IMR-90 (cell line): ENCODE data around the gene TP73.

Experiments
- BHLHE40 ChIP-seq: fragments of 150-350 bp; IDR thresholded peaks from 2 replicates; pipeline ENCODE4 v1.6.1; 2016; ENCODE audit warnings: mild to moderate bottlenecking, low read depth, low read length
- FOS ChIP-seq: fragments of 150-350 bp; IDR thresholded peaks from 2 replicates; pipeline ENCODE4 v1.6.1; 2016; ENCODE audit warnings: low read depth, low read length
- MXI1 ChIP-seq: IDR thresholded peaks from 2 replicates; pipeline ENCODE4 v1.6.1; 2012; ENCODE audit warnings: low read depth, mild to moderate bottlenecking, low read length, moderate library complexity, borderline replicate concordance
- POLR2A ChIP-seq: IDR thresholded peaks from 2 replicates; pipeline ENCODE4 v1.6.1; 2012; ENCODE audit warnings: mild to moderate bottlenecking, low read depth, low read length
- RAD21 ChIP-seq: IDR thresholded peaks from 2 replicates; pipeline ENCODE4 v1.6.1; 2012; ENCODE audit warnings: low read length, improper control_type of control experiment
- RCOR1 ChIP-seq: IDR thresholded peaks from 2 replicates; pipeline ENCODE4 v1.6.1; 2012; ENCODE audit warnings: mild to moderate bottlenecking, low read length, improper control_type of control experiment; ENCODE audit not compliant: insufficient replicate concordance
- RFX5 ChIP-seq: IDR thresholded peaks from 2 replicates; pipeline ENCODE4 v1.8.0; 2012; ENCODE audit warnings: low read depth, mild to moderate bottlenecking, low read length, moderate library complexity
- TF ChIP-seq, protein P1 (sequence below): conservative IDR thresholded peaks from 2 replicates; pipeline ENCODE4 v1.5.1; 2012; ENCODE audit warnings: mild to moderate bottlenecking, low read depth, low read length, improper control_type of control experiment
- TF ChIP-seq, protein P2 (sequence below): fragments of 150-350 bp; IDR thresholded peaks from 2 replicates; pipeline ENCODE4 v1.6.1; 2017; ENCODE audit warnings: mild to moderate bottlenecking, antibody characterized with exemption, low read length, low read depth

DNA sequence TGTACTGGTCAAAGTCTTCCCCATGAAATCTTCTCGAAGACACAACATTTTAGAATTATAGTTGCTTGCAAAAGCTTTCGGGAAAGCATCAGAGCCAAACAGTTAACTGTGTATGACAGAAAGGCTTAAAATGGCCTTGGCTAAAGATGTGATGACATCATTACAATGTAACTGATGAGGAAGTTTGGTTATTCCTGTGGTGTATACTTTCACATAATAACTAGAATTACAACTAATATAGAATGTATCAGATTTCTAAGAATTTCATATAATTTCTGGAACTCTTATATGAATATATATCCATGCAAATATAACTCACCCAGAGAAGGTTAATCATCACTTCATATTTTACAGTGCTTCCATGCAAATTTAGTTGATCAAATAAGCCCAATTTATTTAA lies 8.4 kb downstream of the TP73 start:
- TF ChIP-seq, protein P1, sequence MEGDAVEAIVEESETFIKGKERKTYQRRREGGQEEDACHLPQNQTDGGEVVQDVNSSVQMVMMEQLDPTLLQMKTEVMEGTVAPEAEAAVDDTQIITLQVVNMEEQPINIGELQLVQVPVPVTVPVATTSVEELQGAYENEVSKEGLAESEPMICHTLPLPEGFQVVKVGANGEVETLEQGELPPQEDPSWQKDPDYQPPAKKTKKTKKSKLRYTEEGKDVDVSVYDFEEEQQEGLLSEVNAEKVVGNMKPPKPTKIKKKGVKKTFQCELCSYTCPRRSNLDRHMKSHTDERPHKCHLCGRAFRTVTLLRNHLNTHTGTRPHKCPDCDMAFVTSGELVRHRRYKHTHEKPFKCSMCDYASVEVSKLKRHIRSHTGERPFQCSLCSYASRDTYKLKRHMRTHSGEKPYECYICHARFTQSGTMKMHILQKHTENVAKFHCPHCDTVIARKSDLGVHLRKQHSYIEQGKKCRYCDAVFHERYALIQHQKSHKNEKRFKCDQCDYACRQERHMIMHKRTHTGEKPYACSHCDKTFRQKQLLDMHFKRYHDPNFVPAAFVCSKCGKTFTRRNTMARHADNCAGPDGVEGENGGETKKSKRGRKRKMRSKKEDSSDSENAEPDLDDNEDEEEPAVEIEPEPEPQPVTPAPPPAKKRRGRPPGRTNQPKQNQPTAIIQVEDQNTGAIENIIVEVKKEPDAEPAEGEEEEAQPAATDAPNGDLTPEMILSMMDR = no peak
- no peak for TF ChIP-seq FOS
- no peak for TF ChIP-seq RCOR1
- TF ChIP-seq RAD21 = no peak
- no peak for TF ChIP-seq MXI1
- no peak for TF ChIP-seq RFX5
- TF ChIP-seq POLR2A = no peak
- TF ChIP-seq, protein P2, sequence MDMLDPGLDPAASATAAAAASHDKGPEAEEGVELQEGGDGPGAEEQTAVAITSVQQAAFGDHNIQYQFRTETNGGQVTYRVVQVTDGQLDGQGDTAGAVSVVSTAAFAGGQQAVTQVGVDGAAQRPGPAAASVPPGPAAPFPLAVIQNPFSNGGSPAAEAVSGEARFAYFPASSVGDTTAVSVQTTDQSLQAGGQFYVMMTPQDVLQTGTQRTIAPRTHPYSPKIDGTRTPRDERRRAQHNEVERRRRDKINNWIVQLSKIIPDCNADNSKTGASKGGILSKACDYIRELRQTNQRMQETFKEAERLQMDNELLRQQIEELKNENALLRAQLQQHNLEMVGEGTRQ = no peak
- no peak for TF ChIP-seq BHLHE40
